ENCODE results near the gene SLC17A5. TPM values are rescaled to one million over a fixed set of nuclear protein-coding genes. Genes with fewer than 3 reads are reported as not detected.

Gene SLC17A5
- total RNA-seq, 1 experiment from 2014 or later: 6.2 TPM

DNA sequence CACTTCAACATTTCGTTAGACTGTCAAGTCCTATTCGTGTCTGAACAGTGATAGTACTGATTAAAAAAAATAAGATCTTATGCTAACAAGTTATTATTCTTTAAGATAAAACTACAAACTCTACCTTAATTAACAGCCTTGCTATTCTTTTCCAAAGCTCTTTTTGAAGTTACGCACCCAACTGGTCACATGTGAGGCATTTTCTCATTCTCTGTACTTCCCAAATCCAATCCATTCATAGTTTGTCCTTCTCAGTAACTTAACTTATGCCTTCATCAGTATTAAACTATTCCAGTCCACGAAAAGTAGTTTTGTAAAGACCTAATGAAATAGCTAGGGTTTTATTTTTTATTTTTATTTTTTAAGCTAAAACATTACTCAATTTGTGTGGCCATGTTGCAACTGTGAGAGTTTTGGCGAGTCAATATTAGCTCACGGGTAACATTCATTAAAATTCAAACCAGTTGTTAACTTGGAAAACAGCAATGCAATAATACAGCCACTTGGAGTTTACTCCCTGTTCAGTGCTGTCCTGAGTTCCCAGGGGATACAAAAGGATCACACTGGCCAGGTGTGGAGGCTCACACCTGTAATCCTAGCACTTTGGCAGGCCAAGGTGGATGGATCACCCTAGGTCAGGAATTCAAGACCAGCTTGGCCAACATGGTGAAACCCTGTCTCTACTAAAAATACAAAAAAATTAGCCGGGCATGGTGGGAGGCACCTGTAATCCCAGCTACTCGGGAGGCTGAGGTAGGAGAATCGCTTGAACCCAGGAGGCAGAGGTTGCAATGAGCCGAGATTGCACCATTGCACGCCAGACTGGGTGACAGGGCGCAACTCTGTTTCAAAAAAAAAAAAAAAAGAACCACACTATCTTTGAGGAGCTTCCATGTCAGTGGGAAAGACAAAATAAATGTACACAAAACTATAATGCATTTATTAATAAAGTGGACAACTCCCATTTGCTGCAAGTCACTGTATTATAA, 105.0 kb downstream of the SLC17A5 start:
- in situ Hi-C loops (cut with HindIII; ENCODE audit: low sequenced_read_pairs): no loop called here
- DNase-seq (ENCODE audit: low spot score): no peak

DNA sequence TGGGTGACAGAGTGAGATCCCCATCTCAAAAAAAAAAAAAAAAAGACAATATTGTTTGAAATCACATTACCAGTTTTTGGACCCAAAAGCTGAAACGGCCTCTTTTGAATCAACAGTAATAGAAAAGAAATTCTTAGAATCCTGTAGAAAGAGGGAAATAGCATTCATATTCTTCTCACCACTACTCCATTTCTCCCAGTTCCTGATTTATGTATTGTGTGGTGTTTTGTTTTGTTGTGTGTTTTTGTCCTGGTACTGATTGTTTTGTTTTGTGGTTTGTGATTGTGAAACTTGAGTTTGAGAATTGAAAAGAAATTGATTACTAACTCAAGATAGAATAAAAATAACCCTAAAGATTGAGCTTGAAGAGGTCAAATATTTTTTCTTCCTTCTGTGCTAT, 106.8 kb downstream of the SLC17A5 start:
- in situ Hi-C loops (cut with HindIII; ENCODE audit: low sequenced_read_pairs): no loop called here
- DNase-seq (ENCODE audit: low spot score): no peak

Other genes starting within 250 kb of the SLC17A5 start
- gene CGAS, start 201.7 kb downstream of the SLC17A5 start, total RNA-seq (2014; rRNA removed; shearing (Covaris generic)): not detected in 2 replicates
- 19.0 and 31.0 TPM in 2 replicates for gene MTO1, start 192.3 kb downstream of the SLC17A5 start, total RNA-seq (2014; rRNA removed; shearing (Covaris generic))
- 15,038 and 17,549 TPM in 2 replicates for gene EEF1A1, start 133.0 kb downstream of the SLC17A5 start, total RNA-seq (2014; rRNA removed; shearing (Covaris generic))
- 0.51 and 2.6 TPM in 2 replicates for gene CD109, start 42.2 kb upstream of the SLC17A5 start, total RNA-seq (2014; rRNA removed; shearing (Covaris generic))